Sigmoid colon (tissue), 4 donors: Measurements from ENCODE around the gene TBL3.

Source experiments
- EP300 ChIP-seq, 4 donors: sonication (generic); formaldehyde crosslinking; IDR thresholded peaks; one replicate each; pipeline ENCODE4 v1.6.1; 2017; ENCODE audit warnings: antibody characterized with exemption in 4 of 4
- POLR2A ChIP-seq, 2 donors: fragments of 450-650 bp; IDR thresholded peaks; one replicate each; pipeline ENCODE4 v1.6.1; 2016; ENCODE audit warnings: antibody characterized with exemption in 2 of 2, mild to moderate bottlenecking in 2 of 2, moderate library complexity in 2 of 2
- POLR2AphosphoS5 ChIP-seq, 4 donors: sonication (generic); formaldehyde crosslinking; IDR thresholded peaks; one replicate each; pipeline ENCODE4 v1.6.1; 2017; ENCODE audit warnings: antibody characterized with exemption in 4 of 4
- TF ChIP-seq, protein P1 (sequence below), 4 experiments: fragments of 450-650 bp in 3 of 4; fragments of 200-600 bp in 1 of 4; IDR thresholded peaks; one replicate each; pipeline ENCODE4 v1.5.1; 2016 to 2019; ENCODE audit warnings: antibody characterized with exemption in 4 of 4, mild to moderate bottlenecking in 3 of 4, moderate library complexity in 2 of 4

DNA sequence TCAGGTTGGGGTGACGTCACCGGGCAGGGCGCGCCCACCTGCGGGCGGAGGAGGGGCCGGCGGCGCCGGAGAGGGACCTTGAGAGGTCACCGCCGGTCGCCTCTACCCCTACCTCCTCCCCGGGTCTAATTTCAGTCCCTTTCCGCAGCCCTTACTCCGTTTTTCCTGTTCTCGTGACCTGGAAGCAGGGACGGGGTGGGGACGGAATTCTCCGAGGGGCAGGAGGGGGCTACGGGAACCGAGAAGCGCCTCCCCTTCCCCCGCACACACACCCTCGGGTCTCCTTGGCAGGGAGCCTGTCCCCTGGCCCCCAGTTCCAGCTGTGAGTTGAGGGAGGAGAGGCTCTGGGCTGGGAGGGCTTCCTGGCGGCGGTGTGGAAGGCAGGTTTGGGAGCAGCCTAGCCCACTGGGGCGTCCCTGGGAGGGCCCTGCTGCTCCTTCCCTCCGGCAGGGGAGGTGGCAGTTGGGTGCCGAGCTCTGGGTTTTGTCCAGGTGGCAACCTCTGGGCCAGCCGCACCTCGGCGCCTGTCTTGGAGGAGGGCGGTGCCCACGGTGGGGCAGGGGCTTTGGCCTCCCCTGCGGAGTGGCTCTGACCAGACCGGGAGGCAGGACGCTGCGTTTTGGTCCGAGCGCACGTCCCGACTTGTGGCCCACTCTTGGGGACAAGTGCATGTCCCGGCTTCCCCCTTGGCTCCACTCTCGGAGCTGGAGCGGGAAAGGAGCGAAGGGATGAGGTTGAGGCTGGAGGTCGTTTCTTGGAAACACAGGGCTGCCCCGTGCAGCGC is 18.7 kb downstream of the TBL3 start:
- TF ChIP-seq EP300 (IDR thresholded peaks at IDR 0.05), result no peak
- TF ChIP-seq, protein P1, sequence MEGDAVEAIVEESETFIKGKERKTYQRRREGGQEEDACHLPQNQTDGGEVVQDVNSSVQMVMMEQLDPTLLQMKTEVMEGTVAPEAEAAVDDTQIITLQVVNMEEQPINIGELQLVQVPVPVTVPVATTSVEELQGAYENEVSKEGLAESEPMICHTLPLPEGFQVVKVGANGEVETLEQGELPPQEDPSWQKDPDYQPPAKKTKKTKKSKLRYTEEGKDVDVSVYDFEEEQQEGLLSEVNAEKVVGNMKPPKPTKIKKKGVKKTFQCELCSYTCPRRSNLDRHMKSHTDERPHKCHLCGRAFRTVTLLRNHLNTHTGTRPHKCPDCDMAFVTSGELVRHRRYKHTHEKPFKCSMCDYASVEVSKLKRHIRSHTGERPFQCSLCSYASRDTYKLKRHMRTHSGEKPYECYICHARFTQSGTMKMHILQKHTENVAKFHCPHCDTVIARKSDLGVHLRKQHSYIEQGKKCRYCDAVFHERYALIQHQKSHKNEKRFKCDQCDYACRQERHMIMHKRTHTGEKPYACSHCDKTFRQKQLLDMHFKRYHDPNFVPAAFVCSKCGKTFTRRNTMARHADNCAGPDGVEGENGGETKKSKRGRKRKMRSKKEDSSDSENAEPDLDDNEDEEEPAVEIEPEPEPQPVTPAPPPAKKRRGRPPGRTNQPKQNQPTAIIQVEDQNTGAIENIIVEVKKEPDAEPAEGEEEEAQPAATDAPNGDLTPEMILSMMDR (IDR thresholded peaks at IDR 0.05), result no peak
- TF ChIP-seq POLR2AphosphoS5 (IDR thresholded peaks at IDR 0.05), result no peak
- peak in 1 of 2 donors; percentile 33 for TF ChIP-seq POLR2A (IDR thresholded peaks at IDR 0.05)
